Breast epithelium (tissue), 3 donors: ENCODE results near the gene CCDC88C.

ENCODE experiments used
- CTCF ChIP-seq, 3 donors: fragments of 450-650 bp; IDR thresholded peaks; one replicate each; pipeline ENCODE4 v1.5.1; 2016 to 2017; ENCODE audit warnings: antibody characterized with exemption in 3 of 3, mild to moderate bottlenecking in 3 of 3, moderate library complexity in 3 of 3
- POLR2A ChIP-seq: fragments of 450-650 bp; IDR thresholded peaks from one replicate; pipeline ENCODE4 v1.6.1; 2016; ENCODE audit warnings: antibody characterized with exemption, mild to moderate bottlenecking, moderate library complexity
- POLR2AphosphoS5 ChIP-seq, 3 donors: sonication (generic); formaldehyde crosslinking; IDR thresholded peaks; one replicate each; pipeline ENCODE4 v1.6.1; 2017; ENCODE audit warnings: antibody characterized with exemption in 3 of 3

- TF ChIP-seq POLR2AphosphoS5 (IDR thresholded peaks at IDR 0.05) (no peak), CTCF (IDR thresholded peaks at IDR 0.05) (no peak), POLR2A (no peak)
Observed at GRCh38 chr14:91363776-91364523, 53.7 kb downstream of the CCDC88C start.
